ENCODE measurements around the gene BLM. TPM values are rescaled to one million over a fixed set of nuclear protein-coding genes. Genes with fewer than 3 reads are reported as not detected.

Gene BLM
- total RNA-seq, 4 donors from 2014 or later, result 0.72 to 2.4 (median 0.84) TPM

DNA sequence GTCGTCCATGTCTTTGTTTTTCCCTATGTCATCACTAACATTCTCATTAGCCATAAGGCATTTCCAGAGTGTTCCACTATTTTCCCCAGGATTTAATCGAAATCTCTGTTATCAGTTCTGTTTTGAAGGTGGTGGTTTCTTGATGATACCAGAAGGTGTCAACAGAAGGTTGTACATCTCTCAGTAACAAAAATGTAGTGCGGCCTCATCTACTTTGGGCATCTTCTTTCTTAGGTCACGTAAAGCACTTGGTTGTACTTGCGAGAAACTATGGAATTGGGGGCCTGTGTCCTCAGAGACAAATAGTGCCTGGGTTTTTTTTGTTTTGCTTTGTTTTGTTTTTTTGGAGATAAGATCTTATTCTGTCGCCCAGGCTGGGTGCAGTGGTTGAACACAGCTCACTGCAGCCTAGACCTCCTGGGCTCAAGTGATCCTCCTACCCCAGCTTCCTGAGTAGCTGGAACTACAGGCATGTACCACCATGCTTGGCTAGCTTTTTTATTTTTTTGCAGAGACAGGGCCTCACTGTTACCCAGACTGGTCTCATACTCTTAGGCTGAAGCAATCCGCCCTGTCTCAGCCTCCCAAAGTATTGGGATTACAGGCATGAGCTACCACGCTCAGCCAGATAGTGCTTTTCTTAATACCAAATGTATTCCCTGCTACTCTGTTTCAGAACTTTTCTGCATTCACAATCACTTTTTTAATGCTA, 90.1 kb downstream of the BLM start:
- H3K27me3 ChIP-seq, result no peaks in the 10 kb centered on the region
- WGBS, result 92% methylated on average over 8 of the region's 8 CpGs
- no peak for DNase-seq (ENCODE audit: low spot score in 2 of 2)
- no peaks in the 10 kb centered on the region for H3K4me1 ChIP-seq
- no peaks in the 10 kb centered on the region for H3K9me3 ChIP-seq
- TF ChIP-seq POLR2A (IDR thresholded peaks at IDR 0.05) (no peak), EP300 (IDR thresholded peaks at IDR 0.05) (no peak), POLR2AphosphoS5 (IDR thresholded peaks at IDR 0.05) (no peak)
- TF ChIP-seq, protein P1, sequence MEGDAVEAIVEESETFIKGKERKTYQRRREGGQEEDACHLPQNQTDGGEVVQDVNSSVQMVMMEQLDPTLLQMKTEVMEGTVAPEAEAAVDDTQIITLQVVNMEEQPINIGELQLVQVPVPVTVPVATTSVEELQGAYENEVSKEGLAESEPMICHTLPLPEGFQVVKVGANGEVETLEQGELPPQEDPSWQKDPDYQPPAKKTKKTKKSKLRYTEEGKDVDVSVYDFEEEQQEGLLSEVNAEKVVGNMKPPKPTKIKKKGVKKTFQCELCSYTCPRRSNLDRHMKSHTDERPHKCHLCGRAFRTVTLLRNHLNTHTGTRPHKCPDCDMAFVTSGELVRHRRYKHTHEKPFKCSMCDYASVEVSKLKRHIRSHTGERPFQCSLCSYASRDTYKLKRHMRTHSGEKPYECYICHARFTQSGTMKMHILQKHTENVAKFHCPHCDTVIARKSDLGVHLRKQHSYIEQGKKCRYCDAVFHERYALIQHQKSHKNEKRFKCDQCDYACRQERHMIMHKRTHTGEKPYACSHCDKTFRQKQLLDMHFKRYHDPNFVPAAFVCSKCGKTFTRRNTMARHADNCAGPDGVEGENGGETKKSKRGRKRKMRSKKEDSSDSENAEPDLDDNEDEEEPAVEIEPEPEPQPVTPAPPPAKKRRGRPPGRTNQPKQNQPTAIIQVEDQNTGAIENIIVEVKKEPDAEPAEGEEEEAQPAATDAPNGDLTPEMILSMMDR (IDR thresholded peaks at IDR 0.05), result no peak
- no peaks in the 10 kb centered on the region for H3K36me3 ChIP-seq
- H3K4me3 ChIP-seq, result no peak overlapping the region
- no peak overlapping the region for H3K27ac ChIP-seq

DNA sequence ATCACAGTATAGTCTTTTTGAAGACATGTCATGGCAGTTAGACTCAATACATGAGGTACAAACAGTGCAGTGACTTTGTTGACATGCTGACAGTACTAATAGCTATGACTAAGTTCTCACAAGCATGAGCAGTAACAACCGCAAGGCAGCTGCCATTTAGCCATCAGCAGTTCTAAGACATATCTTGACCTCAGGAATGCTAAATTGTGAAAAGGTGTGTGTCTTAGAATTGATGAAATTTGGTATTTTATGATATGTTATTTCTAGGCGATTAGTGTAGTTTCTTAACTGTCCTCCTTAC, 90.6 kb downstream of the BLM start:
- DNase-seq (ENCODE audit: low spot score in 2 of 2), result no peak
- no peaks in the 10 kb centered on the region for H3K9me3 ChIP-seq
- H3K27ac ChIP-seq, result no peak overlapping the region
- no peak overlapping the region for H3K4me3 ChIP-seq
- no peaks in the 10 kb centered on the region for H3K27me3 ChIP-seq
- 88% methylated on average over 2 of the region's 2 CpGs for WGBS
- H3K4me1 ChIP-seq, result no peaks in the 10 kb centered on the region
- no peaks in the 10 kb centered on the region for H3K36me3 ChIP-seq
- TF ChIP-seq POLR2A (IDR thresholded peaks at IDR 0.05) (no peak), POLR2AphosphoS5 (IDR thresholded peaks at IDR 0.05) (no peak), EP300 (IDR thresholded peaks at IDR 0.05) (no peak)
- TF ChIP-seq, protein P1 (IDR thresholded peaks at IDR 0.05), result no peak

DNA sequence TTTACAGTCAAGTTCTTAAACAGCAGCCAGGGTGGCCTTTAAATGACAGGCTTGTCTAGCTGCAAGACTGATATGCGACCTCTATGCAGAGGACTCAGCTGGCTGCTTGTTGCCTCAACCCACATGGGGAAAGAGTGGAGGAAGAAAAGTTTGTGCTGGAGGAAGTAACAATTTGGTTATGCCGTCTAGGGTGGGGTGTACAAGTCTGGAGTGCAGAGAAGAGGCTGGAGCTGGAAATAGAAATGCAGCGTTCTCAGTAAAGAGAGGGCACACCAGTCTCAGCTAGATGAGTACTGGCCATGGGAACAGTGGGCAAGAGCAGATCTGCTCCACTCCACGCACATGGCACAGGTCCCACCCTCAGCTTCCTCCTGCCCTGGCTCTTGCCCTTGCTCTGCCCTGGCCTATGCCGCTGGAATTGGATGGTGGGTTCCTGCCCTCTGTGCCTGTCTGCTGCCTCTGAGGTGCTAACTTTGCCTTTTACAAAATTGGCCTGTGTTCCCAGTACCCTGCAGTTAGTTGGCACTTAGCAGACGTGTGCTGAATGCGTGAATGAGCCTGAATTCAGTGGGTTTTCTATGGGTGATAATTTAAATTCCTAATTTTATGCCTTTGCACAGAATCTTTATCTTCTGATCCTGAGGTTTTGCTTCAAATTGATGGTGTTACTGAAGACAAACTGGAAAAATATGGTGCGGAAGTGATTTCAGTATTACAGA, 91.5 kb downstream of the BLM start:
- no peaks in the 10 kb centered on the region for H3K27me3 ChIP-seq
- no peaks in the 10 kb centered on the region for H3K36me3 ChIP-seq
- 77% methylated on average over 8 of the region's 8 CpGs for WGBS
- no peaks in the 10 kb centered on the region for H3K9me3 ChIP-seq
- H3K4me3 ChIP-seq, result no peak overlapping the region
- no peak overlapping the region for H3K27ac ChIP-seq
- TF ChIP-seq, protein P1 (IDR thresholded peaks at IDR 0.05), result no peak
- TF ChIP-seq EP300 (IDR thresholded peaks at IDR 0.05), result no peak
- TF ChIP-seq POLR2A (IDR thresholded peaks at IDR 0.05), result no peak
- TF ChIP-seq POLR2AphosphoS5 (IDR thresholded peaks at IDR 0.05), result no peak
- DNase-seq (ENCODE audit: low spot score in 2 of 2), result no peak
- no peaks in the 10 kb centered on the region for H3K4me1 ChIP-seq

DNA sequence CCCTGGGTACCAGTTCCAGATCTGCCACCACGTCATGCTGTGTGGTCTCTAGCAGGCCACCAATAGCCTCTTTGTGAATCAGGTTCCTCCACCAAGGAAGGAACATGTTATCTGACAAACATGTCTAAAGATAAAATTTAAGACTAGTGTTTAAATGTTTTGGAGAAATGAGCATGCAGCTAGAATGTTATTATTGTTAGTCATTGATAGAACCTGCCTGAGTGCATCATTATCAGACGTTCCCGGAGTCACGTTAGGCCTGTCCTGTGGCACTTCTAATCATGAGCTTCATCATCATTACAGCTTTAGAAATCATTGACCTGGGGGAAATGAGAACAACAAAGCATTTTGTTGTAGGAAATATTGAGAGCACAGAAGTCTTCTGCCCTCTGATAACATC, 92.4 kb downstream of the BLM start:
- DNase-seq (ENCODE audit: low spot score in 2 of 2), result no peak
- Histone ChIP-seq H3K4me1 (peaks cover 7% of the 10 kb centered on the region), H3K4me3 (no peak overlapping the region), H3K27ac (no peak overlapping the region), H3K9me3 (no peaks in the 10 kb centered on the region), H3K27me3 (no peaks in the 10 kb centered on the region), H3K36me3 (no peaks in the 10 kb centered on the region)
- TF ChIP-seq POLR2AphosphoS5 (IDR thresholded peaks at IDR 0.05), result no peak
- TF ChIP-seq, protein P1 (IDR thresholded peaks at IDR 0.05), result no peak
- TF ChIP-seq POLR2A (IDR thresholded peaks at IDR 0.05), result no peak
- no peak for TF ChIP-seq EP300 (IDR thresholded peaks at IDR 0.05)
- 87% methylated on average over 4 of the region's 4 CpGs for WGBS

DNA sequence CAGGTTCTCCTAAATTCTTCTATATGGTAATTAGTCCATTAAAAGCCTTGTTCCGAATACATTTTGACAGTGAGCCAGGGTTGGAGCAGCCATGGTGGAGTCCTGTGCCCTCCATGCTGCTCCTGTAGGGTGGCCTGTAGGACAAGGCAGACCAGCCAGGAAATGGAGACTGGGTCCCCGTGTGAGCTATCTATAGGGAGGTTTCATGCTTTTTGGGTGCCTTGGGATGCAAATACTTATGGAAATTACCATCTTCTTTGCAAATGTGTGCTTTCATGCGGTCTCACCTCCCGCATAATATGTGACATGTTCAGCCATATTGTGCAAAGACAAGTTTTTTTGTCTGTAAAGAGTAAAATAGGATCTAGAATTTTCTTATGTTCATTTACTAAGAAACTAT, 93.2 kb downstream of the BLM start:
- DNase-seq (ENCODE audit: low spot score in 2 of 2), result no peak
- Histone ChIP-seq H3K27me3 (no peaks in the 10 kb centered on the region), H3K4me1 (peaks cover 7% of the 10 kb centered on the region), H3K36me3 (no peaks in the 10 kb centered on the region), H3K4me3 (no peak overlapping the region), H3K27ac (no peak overlapping the region), H3K9me3 (no peaks in the 10 kb centered on the region)
- over 99% methylated on average over 4 of the region's 4 CpGs for WGBS
- TF ChIP-seq, protein P1 (IDR thresholded peaks at IDR 0.05), result no peak
- TF ChIP-seq EP300 (IDR thresholded peaks at IDR 0.05) (no peak), POLR2A (IDR thresholded peaks at IDR 0.05) (no peak), POLR2AphosphoS5 (IDR thresholded peaks at IDR 0.05) (no peak)

Data from suprapubic skin (tissue), 4 donors.